GM19025 (cell line): ENCODE results near the gene HOXC4.

Experiments
- ATAC-seq: cut with Tn5 transposase; IDR thresholded peaks from one replicate; pipeline ENCODE4 v1.9.1; 2021; ENCODE audit warnings: mild to moderate bottlenecking, low read depth, moderate library complexity; ENCODE audit not compliant: unreplicated experiment

Gene HOXC4

DNA sequence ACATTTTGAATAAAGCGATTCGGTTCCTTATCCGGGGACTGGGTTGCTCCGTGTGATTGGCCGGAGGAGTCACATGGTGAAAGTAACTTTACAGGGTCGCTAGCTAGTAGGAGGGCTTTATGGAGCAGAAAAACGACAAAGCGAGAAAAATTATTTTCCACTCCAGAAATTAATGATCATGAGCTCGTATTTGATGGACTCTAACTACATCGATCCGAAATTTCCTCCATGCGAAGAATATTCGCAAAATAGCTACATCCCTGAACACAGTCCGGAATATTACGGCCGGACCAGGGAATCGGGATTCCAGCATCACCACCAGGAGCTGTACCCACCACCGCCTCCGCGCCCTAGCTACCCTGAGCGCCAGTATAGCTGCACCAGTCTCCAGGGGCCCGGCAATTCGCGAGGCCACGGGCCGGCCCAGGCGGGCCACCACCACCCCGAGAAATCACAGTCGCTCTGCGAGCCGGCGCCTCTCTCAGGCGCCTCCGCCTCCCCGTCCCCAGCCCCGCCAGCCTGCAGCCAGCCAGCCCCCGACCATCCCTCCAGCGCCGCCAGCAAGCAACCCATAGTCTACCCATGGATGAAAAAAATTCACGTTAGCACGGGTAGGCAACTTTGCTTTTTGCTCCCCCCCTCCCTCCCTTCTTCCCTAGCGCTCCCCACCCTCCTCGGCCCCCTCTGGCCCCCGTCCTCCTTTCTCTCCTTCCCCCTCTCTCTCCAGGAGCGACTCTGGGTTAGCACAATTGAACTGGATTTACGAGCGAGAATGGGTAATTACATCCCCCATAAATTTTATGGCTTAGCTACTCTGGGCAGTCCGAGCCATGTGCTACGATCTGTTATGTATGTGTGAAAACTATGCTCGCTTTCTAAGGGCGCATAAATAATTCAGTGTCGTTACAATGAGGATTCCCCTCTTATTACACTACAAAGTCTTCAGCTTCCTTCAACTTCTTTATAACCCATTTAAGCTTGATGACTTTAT is at the start of gene HOXC4:
TSS of gene HOXC4 (plus strand) at position 85 of the 991 bp plus-strand sequence. CDS start at position 173, 88 bp downstream.
- peak; percentile 30 for ATAC-seq

DNA sequence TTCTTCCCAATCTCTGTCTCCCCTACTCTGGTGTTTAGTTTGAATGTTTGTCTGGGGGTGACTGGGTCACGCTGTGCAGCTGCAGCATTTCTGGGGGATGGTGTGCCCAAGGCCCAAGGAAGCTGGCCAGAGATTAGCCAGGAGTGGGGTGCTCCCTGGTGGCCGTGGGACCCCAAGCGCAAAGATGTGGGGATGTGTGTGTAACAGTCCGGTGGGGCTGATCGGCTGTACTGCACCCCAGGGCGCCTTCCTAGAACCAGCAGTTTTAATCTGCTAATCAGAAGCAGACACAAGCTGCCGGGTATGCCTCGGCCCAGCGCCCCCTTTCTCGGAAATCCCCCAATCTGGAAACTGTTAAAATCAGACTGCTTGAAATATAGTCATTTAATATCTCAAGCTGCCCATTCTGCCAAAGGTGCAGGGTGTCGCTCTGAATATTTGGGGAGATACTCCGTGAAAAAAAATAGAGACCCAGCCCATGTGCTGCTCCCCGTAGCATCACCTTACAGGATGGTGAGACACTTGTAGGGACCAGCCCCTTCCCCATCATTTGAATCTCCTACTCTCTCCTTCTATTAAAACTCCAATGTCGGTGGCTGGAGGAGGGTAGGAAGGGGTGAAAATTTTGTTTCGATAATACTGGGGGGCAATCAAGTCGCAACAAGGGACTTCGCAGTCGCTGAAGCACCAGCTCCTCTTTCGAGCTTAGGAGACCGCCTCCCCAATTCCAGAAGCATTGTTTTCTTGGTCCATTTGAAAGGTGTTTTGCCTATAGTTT is 49.4 kb upstream of the HOXC4 start:
- ATAC-seq: no peak

DNA sequence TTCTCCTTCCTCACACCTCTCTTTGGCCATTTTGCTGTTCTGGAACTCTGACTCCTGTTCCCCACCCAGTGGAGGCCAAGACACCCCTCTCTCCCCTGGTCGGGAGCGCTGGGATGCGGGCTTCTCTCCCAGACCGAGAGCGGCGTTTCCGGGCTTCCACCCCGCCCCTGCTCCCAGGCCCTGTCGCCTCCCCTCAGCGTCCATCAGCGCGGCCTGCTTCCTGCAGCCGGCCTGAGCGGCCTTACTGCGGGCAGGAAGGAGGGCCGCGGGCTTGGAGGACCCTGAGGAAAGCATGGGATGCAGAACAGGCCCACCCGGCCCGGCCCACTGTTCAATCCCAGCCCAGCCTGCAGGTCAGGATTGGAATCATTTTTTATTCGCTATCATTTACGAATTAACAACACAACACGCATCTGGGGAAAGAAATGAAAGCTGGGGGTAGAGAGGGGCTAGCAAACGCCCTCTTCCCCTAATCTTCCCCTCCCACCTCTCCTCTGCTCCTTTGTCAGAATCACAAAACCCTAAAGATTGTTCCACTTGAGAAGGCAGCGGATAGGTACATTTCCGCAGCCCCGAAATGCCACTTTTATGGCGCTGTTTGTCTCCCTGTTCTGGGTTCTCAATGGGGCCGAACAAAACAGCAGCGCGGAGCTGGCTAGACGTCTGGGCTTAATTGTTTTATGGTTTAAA is 48.6 kb upstream of the HOXC4 start:
- no peak for ATAC-seq

DNA sequence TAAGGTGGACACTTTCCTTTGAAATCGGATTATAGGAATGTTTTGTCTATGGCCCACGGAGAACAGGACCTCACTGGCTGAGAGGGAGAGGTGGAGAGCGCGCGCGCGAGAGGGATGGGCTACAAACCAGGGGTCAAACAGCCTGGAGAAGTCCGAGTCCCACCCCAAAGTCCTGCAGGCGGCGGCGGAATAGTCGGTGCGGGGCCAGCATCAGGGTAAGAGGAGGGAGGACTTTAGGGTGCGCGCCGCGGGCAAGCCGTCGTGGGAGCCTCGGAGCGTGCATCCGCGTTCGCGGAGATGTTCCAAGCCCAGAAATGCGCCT is 48.1 kb upstream of the HOXC4 start:
- ATAC-seq: no peak

DNA sequence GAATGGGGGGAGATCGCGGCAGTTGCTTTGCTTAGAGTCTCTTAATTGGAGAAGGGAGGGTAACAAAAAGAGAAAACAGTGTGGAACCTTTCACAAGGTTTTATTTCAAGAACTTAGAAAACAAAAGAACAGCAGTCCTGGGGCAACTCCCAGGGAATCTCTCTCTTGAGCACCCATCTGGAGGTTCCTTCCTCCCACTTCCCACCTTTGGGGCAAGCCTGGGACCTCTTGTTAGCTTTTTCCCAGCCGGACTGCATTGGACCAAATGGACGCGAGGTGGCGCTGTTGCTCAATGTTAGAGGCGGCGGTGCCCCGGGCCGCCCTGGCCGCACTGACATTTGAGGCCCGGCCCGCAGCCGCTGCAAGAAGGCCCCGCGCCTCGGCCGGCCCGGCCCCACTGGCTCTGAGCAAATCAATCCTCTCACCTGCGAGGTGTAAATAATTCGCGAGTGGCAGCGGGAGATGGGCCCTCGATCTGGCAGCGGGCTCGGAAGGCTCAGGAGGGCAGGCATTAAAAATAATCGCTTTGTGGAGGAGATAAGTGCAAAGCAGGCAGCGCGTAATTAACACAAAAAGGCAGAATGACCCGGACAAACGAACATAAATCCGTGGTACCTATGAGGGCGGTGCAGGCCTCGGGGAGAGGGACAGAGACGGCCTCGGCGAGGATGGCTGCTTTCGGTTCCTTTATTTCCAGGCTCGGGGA is 47.6 kb upstream of the HOXC4 start:
- ATAC-seq: no peak

DNA sequence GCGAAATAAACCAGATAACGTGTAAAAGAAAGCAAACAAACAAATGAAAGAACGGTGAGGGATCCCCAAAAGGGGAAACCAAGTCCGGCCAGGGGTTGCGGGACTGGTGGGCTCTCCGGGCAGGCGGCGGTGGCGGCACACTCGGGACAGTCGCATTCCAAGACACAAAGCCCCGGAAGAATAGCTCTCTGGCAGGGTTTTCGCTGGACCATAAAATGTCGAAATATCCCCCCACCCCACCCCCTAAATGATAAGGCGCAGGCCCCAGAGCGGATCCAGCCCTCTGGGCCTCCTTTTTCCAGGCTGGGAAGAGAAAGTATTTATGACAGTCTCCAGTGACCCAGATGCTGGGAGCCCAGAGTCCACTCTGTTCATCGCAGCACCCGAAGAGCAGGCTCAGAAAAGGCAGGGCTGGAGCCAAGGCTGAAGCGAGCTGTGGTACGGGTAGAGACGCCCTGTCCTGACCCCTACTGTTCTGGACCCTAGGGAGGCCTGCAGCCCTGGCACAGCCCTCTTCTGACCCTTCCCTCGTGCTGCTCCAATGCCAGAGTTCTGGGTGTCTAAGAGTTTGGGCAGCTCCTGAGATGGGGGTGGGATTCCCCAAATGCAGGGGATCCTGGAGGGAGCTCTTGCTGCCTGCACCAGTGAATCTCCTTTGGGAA is 46.9 kb upstream of the HOXC4 start:
- ATAC-seq: no peak

DNA sequence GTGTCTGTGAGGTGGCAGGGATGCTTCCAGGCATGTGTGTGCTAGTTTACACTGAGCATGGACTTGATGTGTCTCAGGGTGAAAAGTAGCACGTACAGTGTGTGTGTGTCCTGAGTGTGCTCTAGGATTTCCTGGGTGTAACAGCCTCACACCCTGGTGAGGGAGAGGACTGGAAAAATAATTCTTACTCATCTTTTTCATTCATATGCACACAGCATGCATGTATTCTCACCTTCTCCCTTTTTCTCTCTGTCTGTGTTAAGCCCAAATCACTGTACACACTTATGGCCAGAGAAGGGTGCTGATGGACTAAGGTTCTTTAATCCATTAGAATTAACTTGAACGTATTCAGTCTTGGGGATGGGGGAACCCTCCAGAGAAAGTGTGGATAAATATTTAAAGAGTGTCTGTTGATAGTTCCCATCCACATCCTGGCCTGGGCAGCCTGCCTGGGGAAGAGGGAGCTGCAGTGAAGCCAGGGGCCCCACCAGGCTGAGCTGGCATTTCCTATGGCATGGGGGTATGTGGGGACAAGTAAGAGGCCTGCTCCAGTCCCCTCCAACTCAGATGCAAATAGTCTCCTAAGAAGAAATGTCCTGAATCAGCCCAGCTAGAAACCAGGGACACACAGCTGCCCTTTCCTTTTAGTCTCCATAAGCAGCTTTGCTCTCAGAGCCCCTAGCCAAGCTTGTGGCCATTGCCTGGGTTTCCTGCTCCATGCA is 45.9 kb upstream of the HOXC4 start:
- no peak for ATAC-seq

DNA sequence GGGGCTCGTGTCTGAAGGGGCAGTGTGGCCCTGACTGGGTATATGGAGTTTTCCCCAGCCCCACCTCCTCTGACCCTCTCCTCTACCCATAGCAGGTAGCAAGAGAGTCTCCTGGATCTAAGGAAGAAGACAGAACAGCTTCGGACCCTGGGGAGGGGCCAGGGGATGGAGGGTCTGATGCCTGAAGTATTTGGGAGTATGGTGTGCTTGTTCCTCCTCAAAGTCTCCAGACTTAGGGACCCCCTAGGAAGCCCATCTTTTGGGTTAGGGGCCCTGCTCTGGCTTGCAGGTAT is 45.4 kb upstream of the HOXC4 start:
- ATAC-seq: no peak

DNA sequence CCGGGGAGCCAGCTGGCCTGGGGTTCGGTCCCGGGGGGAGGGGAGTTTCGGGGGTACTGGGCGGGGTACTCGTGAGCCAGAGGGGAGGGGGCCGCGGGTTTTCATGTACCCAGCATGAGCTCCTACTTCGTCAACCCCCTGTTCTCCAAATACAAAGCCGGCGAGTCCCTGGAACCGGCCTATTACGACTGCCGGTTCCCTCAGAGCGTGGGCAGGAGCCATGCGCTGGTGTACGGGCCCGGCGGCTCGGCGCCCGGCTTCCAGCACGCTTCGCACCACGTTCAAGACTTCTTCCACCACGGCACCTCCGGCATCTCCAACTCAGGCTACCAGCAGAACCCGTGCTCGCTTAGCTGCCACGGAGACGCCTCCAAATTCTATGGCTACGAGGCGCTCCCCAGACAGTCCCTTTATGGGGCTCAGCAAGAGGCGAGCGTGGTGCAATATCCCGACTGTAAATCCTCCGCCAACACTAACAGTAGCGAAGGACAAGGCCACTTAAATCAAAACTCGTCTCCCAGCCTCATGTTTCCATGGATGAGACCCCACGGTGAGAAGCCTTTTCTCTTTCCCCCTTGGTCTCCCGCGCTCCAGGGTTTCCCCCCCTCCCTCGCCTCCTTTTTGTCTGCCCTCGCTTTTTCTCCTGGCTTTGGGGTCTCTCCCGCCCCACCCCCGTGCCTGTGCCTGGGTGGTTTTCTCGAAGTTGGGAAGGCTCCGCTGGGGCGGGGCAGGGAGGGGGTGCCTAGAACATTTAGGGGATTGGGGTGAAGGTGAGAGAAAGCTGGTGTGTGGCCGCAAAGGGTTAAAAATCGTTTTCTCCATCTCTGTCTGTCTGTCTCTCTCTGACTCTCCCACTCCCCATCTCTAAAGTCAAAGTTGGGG is 44.2 kb upstream of the HOXC4 start:
- ATAC-seq: no peak

DNA sequence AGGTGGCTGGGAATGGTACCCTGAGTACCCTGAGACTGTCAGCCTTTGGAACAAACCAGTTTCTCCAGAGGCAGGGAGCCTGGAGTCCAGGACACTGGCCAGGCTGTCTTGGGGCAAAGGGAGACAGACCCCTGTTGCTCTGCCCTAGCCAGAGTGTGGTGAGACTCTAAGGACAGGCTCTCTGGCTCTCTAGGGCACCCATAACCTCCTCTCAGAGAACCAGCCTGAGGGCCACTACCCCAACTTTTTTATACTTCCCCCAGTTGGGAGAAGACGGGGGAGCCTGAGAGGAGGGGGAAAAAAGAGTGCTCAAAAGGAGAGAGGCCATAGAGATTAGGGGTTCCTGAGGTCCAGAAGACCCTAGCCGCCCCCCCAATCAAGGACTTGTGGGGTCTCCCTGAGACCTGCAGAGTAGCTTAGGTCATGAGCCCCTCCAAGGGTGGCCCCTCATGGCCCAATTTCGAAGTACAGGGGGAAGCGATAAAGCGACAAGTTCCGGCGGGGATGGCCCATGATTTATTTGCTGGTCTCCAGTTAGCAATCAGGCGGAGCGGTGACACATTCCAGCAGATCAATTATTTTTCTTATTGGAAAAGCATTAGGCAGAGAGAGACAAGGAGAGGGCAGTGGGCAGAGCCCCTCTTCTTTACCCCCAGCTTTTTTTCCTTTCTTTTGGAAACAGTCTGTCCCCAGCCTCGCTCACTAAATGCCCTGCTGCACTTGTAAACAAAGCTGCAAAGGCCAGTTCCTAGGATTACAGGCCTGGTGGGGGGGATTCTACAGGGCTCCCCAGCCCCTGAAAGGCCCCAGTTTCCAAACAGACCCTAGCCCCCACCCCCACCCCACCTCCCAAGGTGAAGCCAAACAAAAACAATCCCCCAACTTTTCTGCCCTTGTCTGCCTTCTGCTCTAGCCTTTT is 43.3 kb upstream of the HOXC4 start:
- no peak for ATAC-seq

DNA sequence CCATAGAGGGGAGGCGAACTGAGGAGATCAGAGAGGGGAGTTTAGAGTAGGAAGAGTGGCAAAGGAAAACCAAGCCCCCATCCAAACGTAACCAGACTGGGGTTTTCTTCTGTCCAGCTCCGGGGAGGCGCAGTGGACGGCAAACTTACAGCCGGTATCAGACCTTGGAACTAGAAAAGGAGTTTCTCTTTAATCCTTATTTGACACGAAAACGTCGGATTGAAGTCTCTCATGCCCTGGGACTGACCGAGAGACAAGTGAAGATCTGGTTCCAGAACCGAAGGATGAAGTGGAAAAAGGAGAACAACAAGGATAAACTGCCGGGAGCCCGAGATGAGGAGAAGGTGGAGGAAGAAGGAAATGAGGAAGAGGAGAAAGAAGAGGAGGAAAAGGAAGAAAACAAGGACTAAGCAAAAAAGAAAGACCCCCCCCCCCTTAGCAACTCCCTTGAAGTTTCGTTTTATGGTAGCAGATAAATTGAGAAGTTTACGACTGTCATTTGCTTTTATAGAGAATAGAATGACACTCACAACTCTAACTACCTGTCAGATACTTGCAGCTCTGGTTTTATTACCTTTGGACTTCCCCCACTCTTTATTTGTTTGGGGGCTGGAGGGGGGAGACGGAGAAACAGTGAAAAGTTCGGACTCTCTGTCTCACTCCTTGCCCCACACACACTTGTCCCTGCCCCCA is 42.5 kb upstream of the HOXC4 start:
- ATAC-seq: no peak

DNA sequence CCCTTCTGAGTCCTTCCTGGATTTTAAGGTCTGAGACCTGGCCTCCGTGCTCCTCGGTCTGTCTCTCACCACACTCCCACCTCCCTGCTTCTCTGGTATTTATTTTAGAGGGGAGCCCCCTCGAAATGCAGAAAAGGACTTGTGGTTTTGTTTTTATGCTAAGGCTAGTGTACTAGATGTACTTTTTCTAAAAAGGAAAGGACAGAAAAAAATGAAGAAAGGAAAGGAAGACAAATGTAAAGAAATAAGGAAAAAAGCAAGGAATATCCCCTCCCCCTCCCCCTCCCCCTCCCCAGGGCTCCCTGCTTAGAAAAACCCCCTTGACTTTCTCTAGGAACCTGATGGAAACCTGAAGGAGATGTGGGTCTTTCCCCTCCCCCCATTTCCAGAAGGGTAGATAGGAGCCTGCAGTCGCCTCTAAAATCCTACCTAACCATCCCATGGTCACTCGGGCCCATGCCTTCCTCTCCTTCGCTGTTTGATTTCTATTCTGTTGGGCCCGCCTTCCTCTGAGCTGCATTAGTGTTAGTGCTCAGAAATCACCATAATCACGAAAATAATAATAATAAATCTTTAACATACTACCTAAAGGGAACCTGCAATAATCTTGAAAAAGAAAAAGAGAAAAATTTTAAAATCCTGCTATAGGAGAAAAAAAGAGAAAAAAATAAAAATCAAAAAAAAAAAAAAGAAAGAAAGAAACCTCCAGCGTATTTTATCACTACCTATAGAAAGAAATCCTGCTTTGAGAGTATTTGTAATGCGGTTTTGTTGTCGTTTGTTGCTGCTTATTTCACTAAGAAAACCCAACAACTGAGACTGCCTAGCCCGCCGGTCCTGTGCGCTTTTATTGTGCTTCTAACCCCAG is 41.7 kb upstream of the HOXC4 start:
- no peak for ATAC-seq

DNA sequence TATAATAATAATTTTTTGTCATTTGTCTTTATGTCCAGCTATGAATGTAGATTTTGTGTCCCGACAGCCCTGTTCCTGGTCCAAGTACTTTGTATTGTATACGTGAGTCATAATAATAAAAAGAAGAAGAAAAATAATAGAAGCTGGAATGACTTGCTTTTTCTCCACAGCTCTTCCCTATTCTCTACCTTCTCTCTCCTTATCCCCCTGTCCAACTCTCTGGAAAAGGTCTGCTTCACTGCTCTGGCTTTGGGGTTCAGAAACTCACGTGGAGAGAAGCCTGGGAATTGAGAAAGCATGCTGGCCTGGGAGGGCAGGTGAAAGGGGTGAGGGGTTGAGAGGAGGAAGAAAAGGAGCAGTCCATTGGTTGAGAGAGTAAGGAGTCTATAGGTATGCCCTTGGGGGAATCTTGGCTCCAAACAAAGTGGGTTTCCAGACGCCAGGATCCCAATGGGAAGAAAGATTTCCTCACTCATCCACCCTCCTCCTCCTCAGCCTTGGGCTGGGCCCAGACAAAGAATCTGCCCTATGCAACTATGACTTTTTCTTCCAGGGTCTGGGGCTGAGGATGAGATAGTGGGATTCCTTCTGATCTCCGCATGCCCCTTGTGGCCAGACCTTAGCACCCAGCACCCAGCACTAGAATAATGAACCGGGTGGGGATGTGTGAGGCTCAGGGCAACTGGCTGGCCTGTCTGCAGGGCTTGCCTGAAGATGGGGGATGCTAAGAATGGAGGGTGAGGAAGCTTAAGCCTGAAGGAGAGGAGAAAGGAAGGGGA is 40.8 kb upstream of the HOXC4 start:
- no peak for ATAC-seq

DNA sequence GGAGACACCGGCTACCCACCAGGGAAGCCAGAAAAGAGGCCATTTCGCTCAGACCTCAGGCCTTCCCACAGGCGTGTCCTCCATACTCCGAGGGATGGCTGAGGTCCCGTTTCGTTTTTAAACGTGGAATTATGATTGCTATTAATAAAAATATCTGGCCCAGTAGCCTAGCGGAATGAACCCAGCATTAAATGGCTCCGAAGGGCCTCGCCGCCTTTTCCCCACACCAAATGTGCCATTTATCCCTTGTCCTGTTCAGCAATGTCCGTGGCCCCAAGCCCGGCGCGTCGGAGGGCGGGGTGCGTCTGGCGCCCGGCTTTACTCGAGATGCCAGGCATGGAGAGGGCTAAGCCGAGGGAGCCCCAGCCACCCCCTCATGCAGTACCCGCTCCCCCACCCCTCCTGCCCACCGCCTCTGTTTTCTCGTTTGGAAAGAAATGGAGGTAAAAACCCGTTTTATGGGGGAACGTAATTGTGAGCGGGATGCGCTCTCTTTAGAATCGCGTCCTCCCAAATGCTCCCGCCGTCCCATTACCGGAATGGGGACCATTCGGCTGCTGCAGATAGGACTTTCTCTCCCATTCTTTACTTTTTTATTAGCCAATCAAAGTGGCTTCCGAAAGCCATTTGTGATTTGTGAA is 39.1 kb upstream of the HOXC4 start:
- ATAC-seq: no peak
